CD4-positive, CD25-positive, alpha-beta regulatory T cell (primary cell): ENCODE measurements around the gene PLCB4. TPM values are rescaled to one million over a fixed set of nuclear protein-coding genes. Genes with fewer than 3 reads are reported as not detected.

Experiments
- ATAC-seq, 2 donors: fragments of 150-1000 bp; cut with Tn5 transposase; one replicate each; pipeline ENCODE4 v1.10.0; 2021; ENCODE audit warnings: low read depth in 2 of 2, moderate number of reproducible peaks in 2 of 2, moderate library complexity in 1 of 2
- DNase-seq, 3 donors: peaks; one replicate each; pipeline versions ENCODE4 v3.0.0 to v3.0.0-alpha.2; 2012 to 2022; ENCODE audit warnings: mixed read lengths in 1 of 3
- H3K27ac ChIP-seq: one replicate; pipeline ENCODE4 v1.7.0; 2013; ENCODE audit warnings: mild to moderate bottlenecking, low read length; ENCODE audit not compliant: insufficient read depth, poor library complexity, severe bottlenecking
- H3K27me3 ChIP-seq: one replicate; pipeline ENCODE4 v1.7.0; 2013; ENCODE audit warnings: low read length; ENCODE audit not compliant: control insufficient read depth, insufficient read depth
- H3K36me3 ChIP-seq: one replicate; pipeline ENCODE4 v1.7.0; 2013; ENCODE audit warnings: mild to moderate bottlenecking, low read length, moderate library complexity; ENCODE audit not compliant: control insufficient read depth, insufficient read depth
- H3K4me1 ChIP-seq: 2 replicates; pipeline ENCODE4 v1.7.0; 2013; ENCODE audit warnings: mild to moderate bottlenecking, low read length; ENCODE audit not compliant: insufficient read depth, control insufficient read depth, poor library complexity, severe bottlenecking
- H3K4me3 ChIP-seq: one replicate; pipeline ENCODE4 v1.7.0; 2013; ENCODE audit warnings: low read depth, mild to moderate bottlenecking, low read length, moderate library complexity
- H3K9me3 ChIP-seq, 2 experiments: 1 replicate in 1 of 2; 2 replicates in 1 of 2; pipeline ENCODE4 v1.7.0; 2013; ENCODE audit warnings: low read length in 2 of 2, mild to moderate bottlenecking in 1 of 2, moderate library complexity in 1 of 2; ENCODE audit not compliant: control insufficient read depth in 2 of 2
- H3K27ac Mint-ChIP-seq, 3 donors: one replicate each; pipeline ENCODE4 v1.8.0; 2020 to 2022; ENCODE audit warnings: mild to moderate bottlenecking in 3 of 3, mixed read lengths in 3 of 3, moderate library complexity in 2 of 3
- H3K27me3 Mint-ChIP-seq: one replicate; pipeline ENCODE4 v1.8.0; 2022; ENCODE audit warnings: mild to moderate bottlenecking, mixed read lengths
- H3K36me3 Mint-ChIP-seq: one replicate; pipeline ENCODE4 v1.8.0; 2020; ENCODE audit warnings: mixed read lengths
- H3K4me1 Mint-ChIP-seq, 4 donors: one replicate each; pipeline ENCODE4 v1.8.0; 2020 to 2022; ENCODE audit warnings: mixed read lengths in 4 of 4, mild to moderate bottlenecking in 1 of 4
- H3K4me3 Mint-ChIP-seq, 4 donors: one replicate each; pipeline ENCODE4 v1.8.0; 2020 to 2022; ENCODE audit warnings: mild to moderate bottlenecking in 4 of 4, mixed read lengths in 4 of 4, moderate library complexity in 3 of 4
- H3K9me3 Mint-ChIP-seq, 7 donors: one replicate each; pipeline ENCODE4 v1.8.0; 2020 to 2022; ENCODE audit warnings: mixed read lengths in 7 of 7, mild to moderate bottlenecking in 3 of 7, moderate library complexity in 2 of 7
- polyA plus RNA-seq, 4 donors: library from polyadenylated mRNA; unstranded; fragments of 300-500 nt; fragmentation: Illumina TruSeq; gene quantifications; one replicate each; pipeline ENCODE4 v1.2.3, GENCODE V29; 2021
- total RNA-seq: library from RNA; stranded (reverse); gene quantifications from one replicate; pipeline ENCODE4 v1.2.3, GENCODE V29; 2022

The PLCB4 gene
- total and polyA plus RNA-seq, 5 donors from 2014 or later, result 0.94 TPM; not detected in 4

- Histone ChIP-seq H3K4me1 (no peaks in the 10 kb centered on the region), H3K9me3 (no peaks in the 10 kb centered on the region), H3K4me3 (no peak overlapping the region), H3K27ac (no peak overlapping the region), H3K36me3 (no peaks in the 10 kb centered on the region), H3K27me3 (no peaks in the 10 kb centered on the region)
- Mint-ChIP-seq H3K9me3 (peaks cover 1 to 11% (median 4%) of the 10 kb centered on the region in 7 donors), H3K36me3 (no peaks in the 10 kb centered on the region), H3K27ac (no peak overlapping the region), H3K4me1 (no peaks in the 10 kb centered on the region), H3K27me3 (no peaks in the 10 kb centered on the region), H3K4me3 (no peak overlapping the region)
- ATAC-seq (no peak), DNase-seq (no peak)
Observed at GRCh38 chr20:9244811-9245210, 175.9 kb downstream of the PLCB4 start.

- Mint-ChIP-seq H3K4me1 (no peaks in the 10 kb centered on the region), H3K27me3 (no peaks in the 10 kb centered on the region), H3K36me3 (no peaks in the 10 kb centered on the region), H3K27ac (no peak overlapping the region), H3K9me3 (peaks cover 0 to 7% (median 4%) of the 10 kb centered on the region in 7 donors), H3K4me3 (no peak overlapping the region)
- Histone ChIP-seq H3K4me1 (no peaks in the 10 kb centered on the region), H3K4me3 (no peak overlapping the region), H3K27me3 (no peaks in the 10 kb centered on the region), H3K9me3 (no peaks in the 10 kb centered on the region), H3K27ac (no peak overlapping the region), H3K36me3 (no peaks in the 10 kb centered on the region)
- DNase-seq, result no peak
- no peak for ATAC-seq
Observed at GRCh38 chr20:9246731-9247130, 177.8 kb downstream of the PLCB4 start.

GRCh38 chr20:9250511-9250910 lies 181.6 kb downstream of the PLCB4 start:
- no peaks in the 10 kb centered on the region for H3K36me3 ChIP-seq
- Mint-ChIP-seq H3K4me1 (no peaks in the 10 kb centered on the region), H3K36me3 (no peaks in the 10 kb centered on the region), H3K27me3 (no peaks in the 10 kb centered on the region), H3K4me3 (no peak overlapping the region), H3K9me3 (peaks cover 0 to 10% (median 3%) of the 10 kb centered on the region in 7 donors), H3K27ac (no peak overlapping the region)
- no peaks in the 10 kb centered on the region for H3K4me1 ChIP-seq
- no peak for ATAC-seq
- no peaks in the 10 kb centered on the region for H3K27me3 ChIP-seq
- H3K27ac ChIP-seq, result no peak overlapping the region
- H3K9me3 ChIP-seq, result no peaks in the 10 kb centered on the region
- H3K4me3 ChIP-seq, result no peak overlapping the region
- DNase-seq, result no peak

- H3K9me3 Mint-ChIP-seq, result peaks cover 0 to 6% (median 2%) of the 10 kb centered on the region in 7 donors
- no peaks in the 10 kb centered on the region for H3K9me3 ChIP-seq
- H3K4me3 ChIP-seq, result no peak overlapping the region
- no peaks in the 10 kb centered on the region for H3K36me3 Mint-ChIP-seq
- H3K27ac Mint-ChIP-seq, result no peak overlapping the region
- no peaks in the 10 kb centered on the region for H3K4me1 Mint-ChIP-seq
- no peaks in the 10 kb centered on the region for H3K27me3 ChIP-seq
- DNase-seq, result no peak
- H3K4me1 ChIP-seq, result no peaks in the 10 kb centered on the region
- H3K4me3 Mint-ChIP-seq, result no peak overlapping the region
- H3K36me3 ChIP-seq, result no peaks in the 10 kb centered on the region
- H3K27ac ChIP-seq, result no peak overlapping the region
- no peaks in the 10 kb centered on the region for H3K27me3 Mint-ChIP-seq
- no peak for ATAC-seq
Observed at GRCh38 chr20:9253006-9253539, 184.2 kb downstream of the PLCB4 start.

GRCh38 chr20:9255171-9255570 lies 186.3 kb downstream of the PLCB4 start:
- Mint-ChIP-seq H3K27ac (no peak overlapping the region), H3K4me3 (no peak overlapping the region), H3K27me3 (no peaks in the 10 kb centered on the region), H3K9me3 (peaks cover 0 to 10% (median 2%) of the 10 kb centered on the region in 7 donors), H3K36me3 (no peaks in the 10 kb centered on the region), H3K4me1 (no peaks in the 10 kb centered on the region)
- Histone ChIP-seq H3K27me3 (no peaks in the 10 kb centered on the region), H3K27ac (no peak overlapping the region), H3K36me3 (no peaks in the 10 kb centered on the region), H3K4me3 (no peak overlapping the region), H3K9me3 (no peaks in the 10 kb centered on the region), H3K4me1 (no peaks in the 10 kb centered on the region)
- no peak for DNase-seq
- no peak for ATAC-seq

GRCh38 chr20:9256393-9256792 lies 187.5 kb downstream of the PLCB4 start:
- Histone ChIP-seq H3K27me3 (no peaks in the 10 kb centered on the region), H3K27ac (no peak overlapping the region), H3K4me3 (no peak overlapping the region), H3K9me3 (no peaks in the 10 kb centered on the region), H3K4me1 (no peaks in the 10 kb centered on the region), H3K36me3 (no peaks in the 10 kb centered on the region)
- Mint-ChIP-seq H3K4me3 (no peak overlapping the region), H3K27ac (no peak overlapping the region), H3K4me1 (no peaks in the 10 kb centered on the region), H3K9me3 (peaks cover 0 to 10% (median 5%) of the 10 kb centered on the region in 7 donors), H3K27me3 (no peaks in the 10 kb centered on the region), H3K36me3 (no peaks in the 10 kb centered on the region)
- DNase-seq (no peak), ATAC-seq (no peak)

- no peaks in the 10 kb centered on the region for H3K36me3 Mint-ChIP-seq
Observed at GRCh38 chr20:9258901-9259300, 190.0 kb downstream of the PLCB4 start.

GRCh38 chr20:9260027-9260426 lies 191.1 kb downstream of the PLCB4 start:
- H3K9me3 Mint-ChIP-seq, result peaks cover 0 to 8% (median 2%) of the 10 kb centered on the region in 7 donors
- ATAC-seq, result no peak
- Histone ChIP-seq H3K36me3 (no peaks in the 10 kb centered on the region), H3K27me3 (no peaks in the 10 kb centered on the region), H3K4me3 (no peak overlapping the region), H3K4me1 (no peaks in the 10 kb centered on the region), H3K27ac (no peak overlapping the region), H3K9me3 (no peaks in the 10 kb centered on the region)
- no peaks in the 10 kb centered on the region for H3K4me1 Mint-ChIP-seq
- H3K27ac Mint-ChIP-seq, result no peak overlapping the region
- no peak overlapping the region for H3K4me3 Mint-ChIP-seq
- no peak for DNase-seq
- no peaks in the 10 kb centered on the region for H3K27me3 Mint-ChIP-seq
- H3K36me3 Mint-ChIP-seq, result no peaks in the 10 kb centered on the region

More at GRCh38 chr20:9258901-9259300, 190.0 kb downstream of the PLCB4 start:
- no peaks in the 10 kb centered on the region for H3K27me3 ChIP-seq
- Mint-ChIP-seq H3K9me3 (peaks cover 0 to 9% (median 2%) of the 10 kb centered on the region in 7 donors), H3K27ac (peak overlapping the region in 1 of 3 donors; percentile 39), H3K4me3 (no peak overlapping the region), H3K27me3 (no peaks in the 10 kb centered on the region), H3K4me1 (no peaks in the 10 kb centered on the region)
- H3K4me1 ChIP-seq, result no peaks in the 10 kb centered on the region
- no peak for ATAC-seq
- H3K27ac ChIP-seq, result no peak overlapping the region
- no peak for DNase-seq
- no peaks in the 10 kb centered on the region for H3K9me3 ChIP-seq
- H3K36me3 ChIP-seq, result no peaks in the 10 kb centered on the region
- no peak overlapping the region for H3K4me3 ChIP-seq
